Heart left ventricle (tissue), 16 donors: ENCODE data around the gene PARD3. TPM values are rescaled to one million over a fixed set of nuclear protein-coding genes. Genes with fewer than 3 reads are reported as not detected.
A peak's percentile ranks its signal among the peaks of the same experiment; 100 is the strongest.

Source experiments
- ATAC-seq, 4 donors: fragments of 200-7000 bp; cut with Tn5 transposase; one replicate each; pipeline ENCODE4 v1.9.1; 2020 to 2022; ENCODE audit warnings: moderate library complexity in 4 of 4, mild to moderate bottlenecking in 3 of 4, moderate number of reproducible peaks in 1 of 4
- DNase-seq, 5 donors: peaks; one replicate each; pipeline ENCODE4 v3.0.0-alpha.2; 2020
- H3K27ac ChIP-seq, 12 donors: fragments of 200-600 bp; sonication (generic) in 4 of 12; one replicate each; pipeline versions ENCODE4 v1.5.0 to v1.8.0; 2016 to 2022; ENCODE audit warnings: mild to moderate bottlenecking in 2 of 12
- H3K27me3 ChIP-seq, 9 donors: fragments of 200-600 bp; sonication (generic) in 2 of 9; one replicate each; pipeline versions ENCODE4 v1.5.1 to v1.8.0; 2016 to 2022; ENCODE audit warnings: mild to moderate bottlenecking in 3 of 9
- H3K36me3 ChIP-seq, 9 donors: fragments of 200-600 bp; sonication (generic) in 2 of 9; one replicate each; pipeline versions ENCODE4 v1.5.0 to v1.8.0; 2018 to 2022; ENCODE audit warnings: mild to moderate bottlenecking in 2 of 9
- H3K4me1 ChIP-seq, 12 donors: fragments of 200-600 bp; sonication (generic) in 4 of 12; one replicate each; pipeline versions ENCODE4 v1.5.0 to v1.8.0; 2016 to 2022; ENCODE audit warnings: mild to moderate bottlenecking in 3 of 12
- H3K4me3 ChIP-seq, 12 donors: fragments of 200-600 bp; sonication (generic) in 4 of 12; one replicate each; pipeline versions ENCODE4 v1.5.0 to v1.8.0; 2017 to 2022; ENCODE audit warnings: mild to moderate bottlenecking in 9 of 12, moderate library complexity in 4 of 12
- H3K9me3 ChIP-seq, 12 donors: fragments of 200-600 bp; sonication (generic) in 4 of 12; one replicate each; pipeline versions ENCODE4 v1.5.0 to v1.8.0; 2016 to 2022; ENCODE audit warnings: mild to moderate bottlenecking in 1 of 12
- POLR2A ChIP-seq, 2 donors: fragments of 450-650 bp; IDR thresholded peaks; one replicate each; pipeline ENCODE4 v1.6.1; 2017; ENCODE audit warnings: antibody characterized with exemption in 2 of 2, mild to moderate bottlenecking in 2 of 2, moderate library complexity in 2 of 2
- WGBS, 4 donors: extraction: QIAGEN DNeasy Blood & Tissue Kit in 2 of 4; methylation state at CpG; one replicate each; pipeline versions ENCODE4 v1.1.5 to v1.1.7; 2013 to 2018; 5-methylcytosine and 5-hydroxymethylcytosine counted together
- intact Hi-C, 10 donors: fragments of 100-400 bp; cut with DNase I; formaldehyde crosslinking; loops; one replicate each; pipeline versions ENCODE4 v1.11.1 to v1.14.2; 2022
- polyA plus RNA-seq, 2 donors: library from polyadenylated mRNA; stranded (reverse); fragments of 200-250 nt; gene quantifications; one replicate each; pipeline ENCODE4 v1.2.3, GENCODE V29; 2013
- total RNA-seq, 9 donors: library from RNA; depleted of rRNA in 2 of 9; stranded (reverse); fragments of >200 nt in 2 of 9; fragmentation: NEBNext Ultra II Directional in 3 of 9; extraction: Animal tissue kit (Norgen Biotek cat#: 25700) in 3 of 9; gene quantifications; one replicate each; pipeline versions ENCODE4 v1.1.0 to v1.2.4, GENCODE V29; 2016 to 2023
- TF ChIP-seq, protein P1 (sequence below), 12 donors: fragments of 200-600 bp; sonication (generic) in 4 of 12; IDR thresholded peaks; one replicate each; pipeline versions ENCODE4 v1.5.0 to v1.8.0; 2018 to 2022; ENCODE audit warnings: antibody characterized with exemption in 12 of 12, mild to moderate bottlenecking in 5 of 12
- donor health status: ischemic (EF 13 %, LVEDD 7.1; RV severe dilation, severe dysfunction).
- donor health status: healthy with polysubstance abuse.
- donor health status: DM: no; HTN: yes; CAD: no.
- donor health status: DM: no; HTN: no; CAD: no.
- donor health status: ischemic (EF 25% LVEDD 6.9; RV normal size, moderate dysfunction).
- donor health status: ischemic (EF 25% LVEDD 5.7; RV mildly dilated, moderate dysfunction).
- donor health status: healthy.
- donor health status: DM: yes; HTN: yes; CAD: no.
- donor health status: ischemic (EF 35%, LVEDD 5.7; RV mildly dilated, moderate dysfunction).
- donor health status: nonischemic (EF 11% LVEDD 7.7; RV severe dilation, severe dysfunction).
- donor health status: DM: yes; HTN: yes; CAD: no.
- donor health status: PGD.
- donor health status: ischemic (EF 29% LVEDD 5.4; RV normal size, mild dysfunction).
- donor health status: nonischemic (EF 23%, LVEDD 6.1; RV moderate dilation, normal function).

PARD3 gene
- total and polyA plus RNA-seq, 11 donors: 24.8 to 69.7 (median 33.1) TPM

- peak overlapping the region in 1 of 12 donors; percentile 65 for H3K27ac ChIP-seq
- no peaks in the 10 kb centered on the region for H3K36me3 ChIP-seq
- H3K9me3 ChIP-seq: no peaks in the 10 kb centered on the region
- H3K27me3 ChIP-seq: peaks cover 0 to 2% (median 0%) of the 10 kb centered on the region in 9 donors
- 72 to 84% (median 82%) methylated on average over 4 of the region's 4 CpGs for WGBS, 4 donors
- H3K4me3 ChIP-seq: no peak overlapping the region
- peaks cover 0 to 41% (median 18%) of the 10 kb centered on the region in 12 donors for H3K4me1 ChIP-seq
- intact Hi-C loops: no loop called here
- TF ChIP-seq POLR2A (IDR thresholded peaks at IDR 0.05): no peak
- TF ChIP-seq, protein P1, sequence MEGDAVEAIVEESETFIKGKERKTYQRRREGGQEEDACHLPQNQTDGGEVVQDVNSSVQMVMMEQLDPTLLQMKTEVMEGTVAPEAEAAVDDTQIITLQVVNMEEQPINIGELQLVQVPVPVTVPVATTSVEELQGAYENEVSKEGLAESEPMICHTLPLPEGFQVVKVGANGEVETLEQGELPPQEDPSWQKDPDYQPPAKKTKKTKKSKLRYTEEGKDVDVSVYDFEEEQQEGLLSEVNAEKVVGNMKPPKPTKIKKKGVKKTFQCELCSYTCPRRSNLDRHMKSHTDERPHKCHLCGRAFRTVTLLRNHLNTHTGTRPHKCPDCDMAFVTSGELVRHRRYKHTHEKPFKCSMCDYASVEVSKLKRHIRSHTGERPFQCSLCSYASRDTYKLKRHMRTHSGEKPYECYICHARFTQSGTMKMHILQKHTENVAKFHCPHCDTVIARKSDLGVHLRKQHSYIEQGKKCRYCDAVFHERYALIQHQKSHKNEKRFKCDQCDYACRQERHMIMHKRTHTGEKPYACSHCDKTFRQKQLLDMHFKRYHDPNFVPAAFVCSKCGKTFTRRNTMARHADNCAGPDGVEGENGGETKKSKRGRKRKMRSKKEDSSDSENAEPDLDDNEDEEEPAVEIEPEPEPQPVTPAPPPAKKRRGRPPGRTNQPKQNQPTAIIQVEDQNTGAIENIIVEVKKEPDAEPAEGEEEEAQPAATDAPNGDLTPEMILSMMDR (IDR thresholded peaks at IDR 0.05): no peak
- DNase-seq: no peak
- no peak for ATAC-seq
Measured at GRCh38 chr10:34808336-34808735, 6.8 kb downstream of the PARD3 start.

GRCh38 chr10:34804306-34804705, 10.8 kb downstream of the PARD3 start:
- TF ChIP-seq, protein P1 (IDR thresholded peaks at IDR 0.05): no peak
- TF ChIP-seq POLR2A (IDR thresholded peaks at IDR 0.05): no peak
- peaks cover 0 to 30% (median 14%) of the 10 kb centered on the region in 12 donors for H3K4me1 ChIP-seq
- DNase-seq (no peak), ATAC-seq (no peak)
- no peaks in the 10 kb centered on the region for H3K36me3 ChIP-seq
- H3K27me3 ChIP-seq: no peaks in the 10 kb centered on the region
- 85 to 90% (median 87%) methylated on average over 1 of the region's 1 CpG for WGBS, 4 donors
- intact Hi-C loops: no loop called here
- no peak overlapping the region for H3K4me3 ChIP-seq
- H3K9me3 ChIP-seq: no peaks in the 10 kb centered on the region
- no peak overlapping the region for H3K27ac ChIP-seq

- 74 to 89% (median 79%) methylated on average over 5 of the region's 5 CpGs for WGBS, 4 donors
- ATAC-seq: no peak
- intact Hi-C loops: no loop called here
Measured at GRCh38 chr10:34802692-34803091, 12.4 kb downstream of the PARD3 start.

DNA sequence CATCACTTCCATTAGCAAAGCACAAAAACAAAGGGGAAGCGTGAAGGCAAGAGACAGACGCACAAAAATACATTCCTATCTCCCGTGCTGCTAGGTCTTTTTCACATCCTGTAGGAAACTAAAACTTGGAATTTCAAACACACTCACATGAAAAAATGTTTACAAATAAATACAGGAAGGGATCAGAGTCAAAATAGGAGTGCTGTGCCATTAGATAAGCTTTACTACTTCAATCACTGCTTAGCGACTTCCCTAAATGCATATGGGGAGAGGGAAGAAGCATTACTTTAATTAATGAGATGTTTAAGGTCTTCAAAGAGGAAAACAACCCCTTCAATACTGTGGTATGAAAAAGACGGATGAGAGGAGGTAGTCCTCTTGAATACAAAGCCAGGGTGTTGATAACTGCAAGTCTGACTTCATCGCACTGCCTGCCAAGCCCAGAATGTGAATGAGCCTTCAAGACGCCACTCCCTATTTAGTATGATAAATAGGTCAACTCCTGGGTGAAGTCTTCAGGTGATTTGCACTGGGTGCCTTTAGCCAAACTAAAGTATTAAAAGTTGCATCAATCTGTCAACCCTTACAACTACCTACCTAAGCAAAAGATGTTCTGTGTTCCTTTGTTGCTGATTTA, 13.9 kb downstream of the PARD3 start:
- WGBS, 4 donors: 43 to 46% (median 44%) methylated on average over 7 of the region's 7 CpGs
- no peak overlapping the region for H3K27ac ChIP-seq
- no peaks in the 10 kb centered on the region for H3K9me3 ChIP-seq
- ATAC-seq: peak in 1 of 4 donors; percentile 75
- TF ChIP-seq POLR2A (IDR thresholded peaks at IDR 0.05): no peak
- TF ChIP-seq, protein P1 (IDR thresholded peaks at IDR 0.05): no peak
- peaks cover 0 to 25% (median 9%) of the 10 kb centered on the region in 12 donors for H3K4me1 ChIP-seq
- H3K4me3 ChIP-seq: peak overlapping the region in 1 of 12 donors; percentile 15
- peak in 2 of 5 donors; percentile 45 to 51 for DNase-seq
- no peaks in the 10 kb centered on the region for H3K27me3 ChIP-seq
- intact Hi-C loops: no loop called here
- H3K36me3 ChIP-seq: peaks cover 0 to 3% (median 0%) of the 10 kb centered on the region in 9 donors

More at GRCh38 chr10:34802692-34803091, 12.4 kb downstream of the PARD3 start:
- Histone ChIP-seq H3K27me3 (no peaks in the 10 kb centered on the region), H3K36me3 (peaks cover 0 to 3% (median 0%) of the 10 kb centered on the region in 9 donors), H3K27ac (no peak overlapping the region), H3K4me3 (no peak overlapping the region), H3K9me3 (no peaks in the 10 kb centered on the region), H3K4me1 (peaks cover 0 to 25% (median 9%) of the 10 kb centered on the region in 12 donors)
- TF ChIP-seq, protein P1 (IDR thresholded peaks at IDR 0.05): no peak
- no peak for TF ChIP-seq POLR2A (IDR thresholded peaks at IDR 0.05)
- no peak for DNase-seq
